ENCODE data around the gene GRAP.
"Not testable (repeated sequence)": the region's sequence is repeated elsewhere in the genome, so short reads cannot be mapped to it uniquely, and the experiment has no call there.

GRAP gene

GRCh38 chr17:19046782-19047375 is at the start of gene GRAP:
Gene GRAP, minus strand, starts transcription at chr17:19046957. Its CDS starts 31 bp downstream, at chr17:19046926.
- not testable (repeated sequence) for DNase-seq (ENCODE audit: low spot score)

DNA sequence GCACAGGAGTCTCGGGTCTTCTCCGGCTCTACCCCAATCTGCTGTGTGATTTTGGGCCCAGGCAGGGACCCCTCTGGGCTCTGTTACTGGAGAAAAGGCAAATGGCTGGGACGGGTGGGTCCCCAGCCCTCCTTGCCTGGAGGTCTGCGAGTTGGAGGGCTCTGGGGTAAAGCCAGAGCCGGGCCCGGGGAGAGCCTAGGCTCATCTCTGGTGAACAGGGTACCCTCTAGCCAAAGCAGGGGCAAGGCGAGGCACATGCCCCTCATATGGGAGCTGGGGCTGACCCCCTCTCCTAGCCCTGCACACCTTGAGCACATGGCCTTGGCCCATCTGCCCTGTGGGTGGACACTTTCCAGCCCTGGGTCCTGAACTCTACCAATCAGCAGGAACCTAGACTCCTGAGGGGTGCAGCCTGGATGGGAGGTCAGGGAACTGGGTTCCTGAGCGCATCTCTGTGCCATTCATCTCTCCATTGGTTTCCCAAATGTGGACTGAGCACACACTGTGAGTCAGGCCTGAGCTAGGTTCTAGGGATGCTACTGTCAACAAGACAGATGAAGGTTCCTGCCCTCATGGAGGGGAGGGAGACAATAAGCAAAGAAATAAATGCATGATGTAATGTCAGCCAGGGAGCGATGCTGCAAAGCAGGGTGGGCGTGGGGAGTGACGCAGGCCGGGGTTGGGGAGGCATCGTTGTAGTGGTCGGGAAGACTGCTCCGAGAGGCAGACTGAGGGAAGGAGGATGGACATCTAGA is 47.1 kb upstream of the GRAP start:
- DNase-seq (ENCODE audit: low spot score), result not testable (repeated sequence)

- not testable (repeated sequence) for DNase-seq (ENCODE audit: low spot score)
Observed at GRCh38 chr17:19092737-19093683, 46.3 kb upstream of the GRAP start.

GRCh38 chr17:19090058-19090772 is 43.5 kb upstream of the GRAP start:
- DNase-seq (ENCODE audit: low spot score), result not testable (repeated sequence)

- not testable (repeated sequence) for DNase-seq (ENCODE audit: low spot score)
Observed at GRCh38 chr17:19088804-19089685, 42.3 kb upstream of the GRAP start.

DNA sequence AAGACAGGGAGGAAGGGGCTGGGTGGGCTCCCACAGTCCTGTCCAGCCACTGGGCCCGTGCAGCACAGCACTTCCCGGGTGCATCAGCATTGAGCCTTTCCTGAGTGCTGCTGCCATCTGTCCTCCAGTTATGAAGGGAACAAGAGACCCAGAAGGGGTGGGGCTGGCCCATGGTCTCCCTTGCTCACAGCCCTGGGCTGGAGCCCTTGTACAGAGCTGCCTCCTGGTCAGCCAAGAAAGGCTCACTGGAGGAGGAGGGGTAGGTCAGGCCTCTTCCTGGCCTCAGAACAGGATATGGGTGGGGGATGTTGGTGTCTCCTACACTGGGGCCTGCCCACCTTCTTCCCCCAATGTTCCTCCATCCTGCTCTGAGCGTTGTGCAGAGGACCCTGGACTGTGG is 30.6 kb upstream of the GRAP start:
- not testable (repeated sequence) for DNase-seq (ENCODE audit: low spot score)

DNA sequence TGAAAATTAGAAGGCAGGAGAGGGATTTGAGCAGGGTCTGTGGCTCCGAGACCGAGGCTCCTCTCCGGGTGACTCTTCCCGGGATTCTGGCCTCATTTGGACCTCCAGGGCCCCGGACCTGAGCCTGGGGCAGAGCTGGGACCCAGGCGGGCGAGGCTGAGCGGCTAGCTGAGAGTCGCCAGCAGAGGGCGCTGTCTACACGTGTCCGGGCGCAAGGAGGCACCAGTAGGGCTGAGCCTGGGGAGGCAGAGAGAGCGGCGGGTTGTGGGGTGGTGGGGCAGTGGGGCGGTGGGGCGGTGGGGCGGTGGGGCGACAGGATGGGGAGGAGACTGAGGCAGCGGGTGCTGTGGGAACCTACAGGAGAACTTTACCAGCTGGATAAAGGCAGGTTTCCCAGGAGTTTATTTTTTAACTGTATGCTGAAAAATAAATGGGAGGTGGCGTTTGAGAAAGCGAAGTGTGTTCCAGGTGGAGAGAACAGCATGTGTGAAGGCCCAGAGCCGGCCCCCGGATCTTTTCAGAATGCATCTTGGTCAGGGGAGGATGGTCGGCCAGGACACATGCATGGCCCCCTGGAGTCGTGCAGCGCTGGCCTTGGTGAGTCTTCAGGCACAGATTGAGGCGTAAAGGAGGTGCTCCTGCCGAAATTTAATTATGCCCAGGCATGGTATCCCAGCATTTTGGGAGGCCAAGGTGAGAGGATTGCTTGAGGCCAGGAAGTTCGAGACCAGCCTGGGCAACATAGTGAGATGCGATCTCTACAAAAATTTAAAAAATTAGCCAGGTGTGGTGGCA is 29.8 kb upstream of the GRAP start:
- DNase-seq (ENCODE audit: low spot score), result not testable (repeated sequence)

DNA sequence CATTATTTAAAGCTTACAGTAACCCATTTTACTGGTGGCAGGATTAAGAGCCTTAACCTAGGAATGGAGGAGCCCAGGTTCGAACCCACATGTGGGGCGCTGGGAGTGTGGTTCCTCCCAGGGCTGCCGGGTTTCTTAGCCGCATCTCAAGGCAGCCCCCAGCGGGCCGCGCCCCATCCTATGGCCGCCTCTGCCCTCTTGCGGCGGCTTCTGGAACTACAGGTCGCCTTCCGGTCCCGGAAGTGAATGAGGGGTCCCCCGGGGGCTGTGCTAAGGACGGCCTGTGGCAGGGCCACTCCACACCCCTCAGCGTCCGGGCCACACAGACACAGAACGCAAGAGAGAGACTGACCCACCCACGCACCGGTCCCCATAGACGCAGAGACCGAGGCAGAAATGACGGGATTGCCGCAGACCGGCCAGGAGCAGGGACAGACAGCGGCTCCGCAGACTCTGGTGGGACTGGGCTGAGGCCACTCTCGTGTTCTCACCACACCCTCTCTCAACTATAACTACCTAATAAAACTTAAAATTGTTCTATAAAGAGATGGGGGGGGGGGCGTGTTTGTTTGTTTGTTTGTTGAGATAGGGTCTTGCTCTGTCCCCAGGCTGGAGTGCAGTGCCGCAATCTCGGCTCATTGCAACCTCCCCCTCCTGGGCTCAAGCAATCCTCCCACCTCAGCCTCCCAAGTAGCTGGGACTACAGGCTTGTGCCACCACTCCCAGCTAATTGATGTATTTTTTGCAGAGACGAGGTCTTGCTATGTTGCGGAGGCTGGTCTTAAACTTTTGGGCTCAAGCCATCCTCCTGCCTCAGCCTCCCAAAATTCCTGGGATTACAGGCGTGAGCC is 23.8 kb upstream of the GRAP start:
- DNase-seq (ENCODE audit: low spot score), result not testable (repeated sequence)

DNA sequence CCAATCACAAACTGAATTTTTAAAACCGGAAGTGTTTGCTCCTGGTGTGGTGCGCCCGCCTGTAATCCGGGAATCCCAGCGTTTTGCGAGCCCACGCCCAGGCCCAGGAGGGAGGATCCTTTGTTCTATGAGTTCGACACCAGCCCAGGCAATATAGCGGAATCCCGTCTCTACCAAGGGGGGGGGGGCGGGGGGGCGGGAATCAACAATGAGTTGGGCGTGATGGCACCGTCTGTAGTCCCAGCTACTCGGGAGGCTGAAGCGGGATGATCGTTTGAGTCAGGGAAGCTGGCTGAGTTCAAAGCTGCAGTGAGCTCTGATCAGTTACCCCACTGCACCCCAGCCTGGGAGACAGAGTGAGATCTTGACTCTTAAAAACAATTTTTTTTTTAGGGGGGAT is 17.6 kb upstream of the GRAP start:
- DNase-seq (ENCODE audit: low spot score), result not testable (repeated sequence)

- DNase-seq (ENCODE audit: low spot score), result not testable (repeated sequence)
Observed at GRCh38 chr17:19063326-19063956, 16.7 kb upstream of the GRAP start.

- DNase-seq (ENCODE audit: low spot score), result not testable (repeated sequence)
Observed at GRCh38 chr17:19062718-19063325, 16.1 kb upstream of the GRAP start.

- DNase-seq (ENCODE audit: low spot score), result not testable (repeated sequence)
Observed at GRCh38 chr17:19062009-19062717, 15.4 kb upstream of the GRAP start.

DNA sequence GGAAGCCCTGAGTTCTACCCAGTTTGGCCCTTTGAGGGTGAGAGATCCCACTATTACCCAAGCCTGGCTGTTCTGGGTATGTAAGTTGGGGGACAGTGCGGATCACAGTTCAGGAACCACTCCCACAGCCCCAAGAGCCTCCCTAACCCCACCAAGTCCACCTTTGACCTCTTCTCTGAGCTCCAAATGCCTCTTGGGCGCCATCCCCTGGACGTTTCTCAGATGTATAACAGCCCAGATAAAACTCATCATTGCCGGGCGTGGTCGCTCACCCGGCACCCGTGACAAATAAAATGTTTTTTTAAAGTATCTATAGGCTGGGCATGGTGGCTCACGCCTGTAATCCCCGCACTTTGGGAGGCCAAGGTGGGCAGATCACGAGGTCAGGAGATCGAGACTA is 8.7 kb upstream of the GRAP start:
- DNase-seq (ENCODE audit: low spot score), result not testable (repeated sequence)

GRCh38 chr17:19048826-19049225 is 2.1 kb upstream of the GRAP start:
- DNase-seq (ENCODE audit: low spot score), result not testable (repeated sequence)

GRCh38 chr17:19047510-19047909 is 753 bp upstream of the GRAP start:
- not testable (repeated sequence) for DNase-seq (ENCODE audit: low spot score)

DNA sequence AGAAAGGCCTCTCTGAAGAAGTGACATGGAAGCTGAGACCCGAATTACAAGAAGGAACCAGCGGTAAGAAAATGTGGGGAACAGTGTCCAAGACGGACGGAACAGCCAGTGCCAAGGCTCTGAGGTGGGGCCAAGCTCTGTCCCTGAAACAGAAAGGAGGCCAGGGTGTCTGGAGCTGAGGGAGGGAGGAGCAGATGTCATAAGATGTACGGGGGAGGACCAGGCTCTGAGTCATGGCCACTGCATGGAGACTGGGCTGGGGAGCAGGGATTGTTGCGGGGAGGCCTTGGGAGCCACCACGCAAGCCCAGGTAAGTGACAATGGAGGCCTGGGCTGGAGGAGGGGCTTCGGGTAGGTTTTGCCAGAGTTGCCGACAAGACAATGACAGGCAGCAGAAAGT is 2.1 kb downstream of the GRAP start:
- DNase-seq (ENCODE audit: low spot score), result not testable (repeated sequence)

GRCh38 chr17:19043032-19043431 is 3.7 kb downstream of the GRAP start:
- DNase-seq (ENCODE audit: low spot score), result not testable (repeated sequence)
